ENCODE results near the gene NRG2.

Gene NRG2

DNA sequence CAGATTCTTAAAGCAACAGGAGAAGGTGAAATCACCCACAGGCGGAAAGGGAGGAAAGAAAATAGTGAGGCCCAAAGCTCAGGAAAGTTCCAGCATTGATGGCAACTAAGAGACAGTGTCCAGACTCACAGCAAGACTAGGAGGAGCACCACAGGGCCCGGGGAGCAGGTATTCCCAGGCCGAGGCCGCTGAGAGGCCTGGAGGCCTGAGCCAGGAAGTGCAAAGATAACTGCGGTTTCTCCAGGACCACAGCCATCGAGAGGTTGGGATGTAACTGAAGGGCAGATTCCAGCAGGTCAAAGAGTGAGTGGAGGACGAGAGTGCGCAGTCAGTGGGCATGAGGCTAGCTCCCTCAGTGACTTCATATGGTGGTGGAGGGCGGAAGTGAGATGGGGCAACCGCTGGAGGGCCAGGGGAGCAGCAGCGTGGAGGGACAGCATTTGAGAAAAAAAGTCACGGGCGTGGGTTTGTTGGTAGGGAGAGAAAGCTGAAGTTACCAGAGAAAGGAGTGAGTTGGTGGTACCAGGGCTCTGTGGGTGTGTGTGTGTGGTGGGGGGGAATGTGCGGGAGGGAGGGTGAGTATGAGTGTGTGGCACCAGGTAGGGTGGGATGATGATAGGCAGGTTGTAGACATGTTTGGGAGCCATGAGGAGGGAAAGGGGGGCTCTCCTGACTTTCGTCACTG is 157.8 kb downstream of the NRG2 start:
- H3K4me3 ChIP-seq (replicated peaks in 1 of 2; ENCODE audit: low read depth in 2 of 2, low read length in 2 of 2): no peak overlapping the region
- DNase-seq (ENCODE audit: low read depth in 2 of 2): no peak

DNA sequence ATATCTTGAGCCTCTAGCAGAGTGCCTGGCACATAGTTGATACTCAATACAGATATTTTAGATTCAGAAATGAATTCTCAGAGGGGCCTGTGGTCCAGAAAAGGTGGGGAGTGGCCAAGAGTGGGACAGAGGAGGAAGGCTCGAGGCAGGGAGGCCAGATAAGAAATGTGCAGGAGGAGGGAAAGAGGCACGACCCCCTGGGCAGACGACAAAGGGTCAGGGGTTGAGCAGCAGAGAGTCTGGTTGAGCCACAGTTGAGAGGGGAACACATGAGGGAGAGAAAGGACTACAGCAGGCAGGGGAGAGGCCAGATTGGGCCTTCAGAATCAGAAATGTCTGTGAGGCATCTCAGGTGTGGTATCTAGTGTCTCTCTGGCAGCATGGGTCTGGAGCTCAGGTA is 158.4 kb downstream of the NRG2 start:
- no peak overlapping the region for H3K4me3 ChIP-seq (replicated peaks in 1 of 2; ENCODE audit: low read depth in 2 of 2, low read length in 2 of 2)
- no peak for DNase-seq (ENCODE audit: low read depth in 2 of 2)
- TF ChIP-seq, protein P1, sequence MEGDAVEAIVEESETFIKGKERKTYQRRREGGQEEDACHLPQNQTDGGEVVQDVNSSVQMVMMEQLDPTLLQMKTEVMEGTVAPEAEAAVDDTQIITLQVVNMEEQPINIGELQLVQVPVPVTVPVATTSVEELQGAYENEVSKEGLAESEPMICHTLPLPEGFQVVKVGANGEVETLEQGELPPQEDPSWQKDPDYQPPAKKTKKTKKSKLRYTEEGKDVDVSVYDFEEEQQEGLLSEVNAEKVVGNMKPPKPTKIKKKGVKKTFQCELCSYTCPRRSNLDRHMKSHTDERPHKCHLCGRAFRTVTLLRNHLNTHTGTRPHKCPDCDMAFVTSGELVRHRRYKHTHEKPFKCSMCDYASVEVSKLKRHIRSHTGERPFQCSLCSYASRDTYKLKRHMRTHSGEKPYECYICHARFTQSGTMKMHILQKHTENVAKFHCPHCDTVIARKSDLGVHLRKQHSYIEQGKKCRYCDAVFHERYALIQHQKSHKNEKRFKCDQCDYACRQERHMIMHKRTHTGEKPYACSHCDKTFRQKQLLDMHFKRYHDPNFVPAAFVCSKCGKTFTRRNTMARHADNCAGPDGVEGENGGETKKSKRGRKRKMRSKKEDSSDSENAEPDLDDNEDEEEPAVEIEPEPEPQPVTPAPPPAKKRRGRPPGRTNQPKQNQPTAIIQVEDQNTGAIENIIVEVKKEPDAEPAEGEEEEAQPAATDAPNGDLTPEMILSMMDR (IDR thresholded peaks at IDR 0.05; ENCODE audit: low read depth, low read length): no peak

More for the DNA sequence above, 157.8 kb downstream of the NRG2 start:
- TF ChIP-seq, protein P1 (IDR thresholded peaks at IDR 0.05; ENCODE audit: low read depth, low read length): no peak

DNA sequence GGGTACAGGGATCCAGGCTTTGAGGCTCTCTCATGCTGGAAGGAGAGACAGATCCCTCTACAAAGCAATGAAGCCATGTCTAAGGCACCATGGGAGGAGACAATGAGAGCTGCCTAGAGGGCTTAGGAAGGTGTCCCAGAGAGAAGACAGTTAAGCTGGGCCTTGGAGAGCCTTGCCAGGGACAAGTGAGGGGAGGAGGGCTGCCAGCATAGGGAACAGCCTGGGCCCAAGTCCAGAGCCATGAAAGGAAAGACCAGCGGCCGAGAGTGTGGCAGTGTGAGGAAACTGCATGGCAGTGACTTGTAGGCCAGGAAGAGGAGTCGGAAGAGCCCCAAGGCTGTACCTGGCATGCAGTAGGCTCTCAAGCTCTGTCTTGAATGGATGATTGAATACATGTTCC is 159.0 kb downstream of the NRG2 start:
- TF ChIP-seq, protein P1 (IDR thresholded peaks at IDR 0.05; ENCODE audit: low read depth, low read length): no peak
- H3K4me3 ChIP-seq (replicated peaks in 1 of 2; ENCODE audit: low read depth in 2 of 2, low read length in 2 of 2): no peak overlapping the region
- no peak for DNase-seq (ENCODE audit: low read depth in 2 of 2)

DNA sequence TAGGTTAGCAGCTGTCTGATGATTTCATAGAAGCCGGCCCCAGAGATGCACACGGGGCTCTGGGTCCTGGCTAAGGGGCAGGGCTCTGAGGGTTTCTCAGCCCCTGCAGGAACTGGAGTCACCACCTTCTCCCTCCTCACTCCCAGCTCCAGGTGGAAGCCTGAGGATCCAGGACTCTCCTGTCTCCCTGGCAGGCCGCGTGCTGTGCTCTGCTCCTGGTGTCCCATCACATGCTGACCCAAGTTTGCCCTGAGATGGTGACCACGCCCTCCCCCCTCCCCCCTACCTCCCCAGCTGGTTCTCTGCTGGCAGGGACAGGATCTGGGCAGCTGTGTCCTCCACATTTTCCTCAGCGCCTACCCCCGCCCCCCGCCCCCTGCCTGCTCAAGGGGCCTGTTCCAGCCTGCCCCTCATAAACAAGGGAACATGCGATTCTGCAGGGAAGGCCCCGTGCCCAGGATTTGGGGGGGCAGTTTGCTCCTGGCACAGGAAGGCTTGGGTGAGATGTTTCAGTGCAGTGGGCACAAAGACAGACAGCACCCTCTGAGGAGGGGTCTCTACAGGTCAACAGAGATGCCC is 160.0 kb downstream of the NRG2 start:
- no peak overlapping the region for H3K4me3 ChIP-seq (replicated peaks in 1 of 2; ENCODE audit: low read depth in 2 of 2, low read length in 2 of 2)
- no peak for DNase-seq (ENCODE audit: low read depth in 2 of 2)
- TF ChIP-seq, protein P1 (IDR thresholded peaks at IDR 0.05; ENCODE audit: low read depth, low read length): no peak

DNA sequence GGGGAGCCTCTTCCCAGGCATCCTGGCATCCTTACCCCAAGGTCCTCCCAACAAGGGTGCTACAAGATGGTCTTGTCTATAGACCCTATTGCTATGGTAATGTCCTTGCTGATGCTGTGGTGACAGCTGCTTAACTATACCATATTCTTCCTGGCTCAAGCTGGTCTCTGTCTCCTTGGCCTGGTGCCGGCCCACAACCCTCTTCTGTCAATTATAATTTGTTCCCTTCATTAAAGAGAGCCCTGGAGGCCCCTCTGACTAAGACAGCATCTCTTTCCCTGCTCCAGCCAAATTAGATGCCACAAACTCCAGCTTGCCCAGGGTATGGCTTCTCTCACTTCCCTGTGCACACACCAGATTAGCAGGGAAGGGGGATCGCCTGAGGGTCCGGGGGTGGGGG is 160.8 kb downstream of the NRG2 start:
- DNase-seq (ENCODE audit: low read depth in 2 of 2): no peak
- H3K4me3 ChIP-seq (replicated peaks in 1 of 2; ENCODE audit: low read depth in 2 of 2, low read length in 2 of 2): no peak overlapping the region
- TF ChIP-seq, protein P1 (IDR thresholded peaks at IDR 0.05; ENCODE audit: low read depth, low read length): no peak

DNA sequence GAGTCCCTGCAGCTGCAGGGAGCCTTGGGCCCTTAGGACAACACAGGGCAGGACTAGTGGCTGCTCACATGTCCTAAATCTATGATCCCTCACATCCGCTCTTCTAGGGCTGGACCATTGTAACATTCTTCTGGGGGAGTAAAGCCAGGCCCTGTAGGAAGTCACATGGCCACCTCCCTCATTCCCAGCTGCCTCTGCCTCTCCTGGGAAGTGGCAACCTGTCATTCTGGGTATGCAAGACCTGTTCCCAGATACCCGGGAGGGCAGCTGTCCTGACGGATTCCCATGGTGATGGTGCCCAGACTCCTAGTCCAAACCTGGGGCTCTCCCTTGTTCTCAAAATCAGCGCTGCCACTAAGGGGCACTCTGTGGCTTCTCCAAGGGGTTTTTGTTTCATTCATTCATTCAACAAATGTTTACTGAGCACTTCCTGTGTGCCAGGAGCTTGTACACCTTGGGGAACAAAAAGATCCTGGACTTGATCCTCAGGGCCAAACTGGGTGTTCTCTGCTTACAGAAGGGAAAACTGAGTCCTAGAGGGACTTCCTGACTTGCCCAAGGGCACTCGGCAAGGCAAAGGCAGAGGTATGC is 161.9 kb downstream of the NRG2 start:
- H3K4me3 ChIP-seq (replicated peaks in 1 of 2; ENCODE audit: low read depth in 2 of 2, low read length in 2 of 2): no peak overlapping the region
- TF ChIP-seq, protein P1 (IDR thresholded peaks at IDR 0.05; ENCODE audit: low read depth, low read length): no peak
- no peak for DNase-seq (ENCODE audit: low read depth in 2 of 2)
